GM19240 (cell line): ENCODE results near the gene BDKRB1.

ENCODE experiments used
- DNase-seq: peaks from one replicate; pipeline ENCODE4 v3.0.0; 2011; ENCODE audit warnings: low spot score; ENCODE audit not compliant: insufficient read length

Gene BDKRB1

GRCh38 chr14:96255501-96256366 is at the start of gene BDKRB1:
TSS of gene BDKRB1 (plus strand) at chr14:96256210. CDS start at chr14:96263683, 7,473 bp downstream.
- DNase-seq: no peak

DNA sequence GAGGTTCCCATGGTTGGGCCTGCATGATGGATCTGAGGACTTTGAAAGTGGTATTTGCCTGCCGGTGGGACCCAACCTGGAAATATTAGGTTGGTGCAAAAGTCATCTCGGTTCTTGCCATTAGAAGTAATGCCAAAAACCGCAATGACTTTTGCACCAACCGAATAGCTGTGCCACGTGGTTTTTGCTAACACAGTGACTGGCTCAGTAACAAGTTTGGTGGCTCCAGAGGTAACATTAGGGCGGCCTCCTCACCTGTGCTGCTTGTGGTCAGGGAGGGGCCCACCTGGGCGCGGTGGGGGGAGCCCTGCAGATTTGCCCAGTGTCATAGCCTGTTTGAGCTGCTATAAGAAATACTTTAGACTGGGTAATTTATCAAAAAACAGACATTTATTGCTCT is 49.5 kb upstream of the BDKRB1 start:
- DNase-seq: no peak

GRCh38 chr14:96207686-96208085 is 48.3 kb upstream of the BDKRB1 start:
- DNase-seq: no peak

DNA sequence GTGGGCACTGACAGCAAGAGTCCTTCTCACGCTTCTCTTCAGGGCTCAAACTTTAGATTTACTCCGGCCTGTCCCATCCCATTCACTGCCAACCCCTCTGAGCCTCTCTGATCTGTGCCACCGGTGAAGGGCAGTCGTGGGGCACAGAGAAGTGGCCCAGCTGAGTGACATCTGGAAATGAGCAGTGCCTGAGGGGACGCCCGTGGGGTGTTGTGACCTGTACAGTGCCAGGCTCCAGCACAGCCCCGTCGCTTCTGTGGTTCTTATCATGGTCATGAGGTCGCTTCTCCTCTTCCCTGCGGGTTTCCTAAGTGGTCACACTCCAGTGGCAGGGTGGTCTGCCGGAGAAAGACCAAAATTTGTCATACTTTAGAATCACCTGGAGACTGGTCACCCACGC is 47.3 kb upstream of the BDKRB1 start:
- no peak for DNase-seq

DNA sequence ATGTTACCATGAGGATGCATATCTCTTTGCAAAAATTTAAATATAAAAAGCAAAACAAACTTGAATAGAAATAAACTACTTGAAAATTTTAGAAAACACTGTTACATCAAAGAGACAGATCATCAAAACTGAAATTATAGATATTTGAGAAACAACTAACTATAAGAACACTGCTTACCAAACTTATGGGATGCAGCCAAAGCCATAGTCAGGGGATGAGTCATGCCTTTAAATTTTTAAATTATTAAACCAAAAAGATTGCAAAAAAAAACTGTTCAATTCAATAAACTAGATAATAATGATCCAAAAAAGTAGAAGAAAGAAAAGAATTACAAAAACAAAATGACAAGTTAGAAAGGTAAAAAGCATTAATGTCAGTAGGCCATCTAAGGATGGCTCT is 43.9 kb upstream of the BDKRB1 start:
- no peak for DNase-seq

DNA sequence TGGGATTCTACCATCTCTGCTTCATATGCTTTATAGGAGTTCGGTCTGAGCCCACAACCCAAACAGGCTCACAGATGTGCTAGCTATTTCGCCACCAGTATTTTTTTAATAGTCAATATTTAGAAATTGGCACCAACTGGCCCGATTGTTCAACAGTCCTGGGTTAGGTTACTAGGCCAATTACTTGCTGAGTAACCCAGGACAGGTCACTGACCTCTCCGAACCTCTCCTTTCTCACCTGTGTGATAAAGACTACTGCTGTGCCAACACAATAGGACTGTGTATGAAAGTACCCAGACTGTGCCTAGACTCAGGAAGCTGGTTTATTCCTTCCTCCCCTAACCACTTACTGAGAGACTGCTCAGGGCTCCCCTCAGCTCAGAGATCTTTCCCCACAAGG is 43.1 kb upstream of the BDKRB1 start:
- DNase-seq: no peak

DNA sequence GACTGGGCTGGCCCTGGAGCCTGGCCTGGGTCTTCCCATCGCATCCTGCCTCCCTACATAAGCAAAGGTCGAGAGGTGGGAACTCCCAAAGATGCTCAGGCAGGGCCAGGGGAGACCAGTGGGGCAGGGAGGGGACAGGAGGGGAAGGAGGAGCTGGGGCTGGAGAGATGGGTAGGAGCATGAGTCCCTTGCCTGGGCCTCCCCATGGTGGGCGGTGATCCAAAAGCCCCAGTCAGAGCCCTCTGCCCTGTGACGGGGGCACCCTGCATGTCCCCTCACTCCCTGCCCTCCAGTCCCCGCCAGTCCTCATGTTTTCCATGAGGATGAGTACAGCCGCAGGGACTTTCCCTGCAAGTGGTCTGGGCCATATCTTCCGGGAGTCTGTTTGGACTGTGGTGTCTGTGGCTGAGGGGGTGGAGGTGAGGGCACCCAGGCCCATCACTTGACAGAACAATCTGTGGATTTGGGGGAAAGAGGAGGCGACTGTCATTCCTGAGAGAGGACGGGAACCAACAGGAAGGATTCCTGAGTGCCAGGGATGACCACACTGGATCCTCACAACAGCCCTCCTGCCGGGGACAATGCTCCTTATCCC is 42.0 kb upstream of the BDKRB1 start:
- no peak for DNase-seq

DNA sequence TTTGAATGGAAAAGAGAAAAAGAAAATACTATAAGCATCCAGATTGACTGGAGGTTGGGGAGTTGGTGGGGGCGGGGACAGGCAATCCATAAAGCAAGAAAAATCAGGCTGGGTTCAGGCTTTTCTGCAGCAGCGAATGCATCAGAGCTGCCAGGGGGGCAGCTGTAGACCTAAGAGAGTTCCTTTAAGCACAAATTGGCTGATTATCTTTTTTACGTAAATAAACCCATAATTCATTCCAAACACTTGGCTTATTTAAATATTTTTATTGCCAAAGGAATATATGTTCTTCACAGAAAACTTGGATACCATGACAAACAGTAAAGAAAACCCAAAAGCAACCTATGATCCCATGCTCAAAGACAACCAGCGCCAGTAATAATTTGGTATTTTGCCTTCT is 41.2 kb upstream of the BDKRB1 start:
- no peak for DNase-seq

DNA sequence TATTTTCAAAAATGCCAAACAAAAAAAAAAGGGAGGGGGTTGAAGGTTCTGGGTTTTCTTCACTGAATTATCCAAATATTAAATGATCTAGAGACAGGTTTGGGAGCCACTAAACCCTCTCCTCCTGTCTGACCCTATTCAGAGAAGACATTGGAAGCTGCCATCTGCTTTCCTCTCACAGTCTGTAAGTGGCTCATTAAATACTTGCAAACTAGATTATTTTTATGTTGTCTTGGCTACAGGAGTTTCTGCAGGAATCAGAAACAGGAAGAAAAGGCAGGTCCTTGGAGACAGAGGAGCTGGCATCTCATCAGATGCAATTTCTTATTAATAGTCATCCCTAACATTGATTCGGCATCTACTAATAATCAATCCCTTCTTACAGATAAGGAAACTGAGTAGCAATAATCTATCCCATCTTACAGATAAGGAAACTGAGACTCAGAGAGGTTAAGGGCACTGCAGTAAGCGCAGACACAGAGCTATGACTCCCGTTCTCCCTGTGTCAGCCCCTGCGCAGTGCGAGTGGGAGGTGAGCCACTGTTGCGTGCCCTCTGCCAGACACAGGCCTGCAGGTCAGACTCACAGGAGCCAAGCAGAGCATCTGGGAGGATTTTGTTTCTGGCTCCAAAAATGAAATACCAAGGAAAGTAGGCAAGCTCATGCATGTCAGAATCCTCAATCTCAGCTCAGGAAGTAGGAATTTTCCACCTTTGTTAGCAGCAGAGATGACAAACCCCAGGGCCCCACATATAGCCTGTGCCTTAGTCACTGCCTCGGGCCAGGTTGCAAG is 40.4 kb upstream of the BDKRB1 start:
- no peak for DNase-seq

GRCh38 chr14:96216627-96217026 is 39.4 kb upstream of the BDKRB1 start:
- DNase-seq: no peak

DNA sequence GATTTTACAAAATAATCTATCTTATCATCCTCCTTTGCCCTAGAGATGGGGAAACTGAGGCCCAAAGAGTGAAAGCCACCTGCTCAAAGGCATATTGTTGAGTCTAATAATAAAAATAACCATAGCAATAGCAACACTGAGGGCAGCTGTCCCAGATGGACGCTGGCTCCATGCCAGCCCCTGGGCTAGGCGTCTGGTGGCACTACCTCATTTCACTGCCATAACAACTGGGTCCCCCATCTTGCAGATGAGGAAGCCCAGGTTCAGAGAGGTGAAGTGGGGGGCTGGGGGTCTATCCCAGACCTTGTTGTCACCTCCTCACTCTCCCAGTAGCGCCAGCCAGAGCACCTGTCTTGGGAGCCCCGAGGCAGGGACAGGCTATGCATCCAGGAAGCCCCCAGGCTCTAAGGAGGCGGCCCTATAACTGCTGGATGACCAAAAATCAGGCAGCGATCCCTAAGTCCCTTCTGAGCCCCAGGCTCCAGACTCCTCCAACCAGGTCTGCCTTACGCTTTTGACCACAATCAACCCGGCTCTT is 38.6 kb upstream of the BDKRB1 start:
- no peak for DNase-seq

DNA sequence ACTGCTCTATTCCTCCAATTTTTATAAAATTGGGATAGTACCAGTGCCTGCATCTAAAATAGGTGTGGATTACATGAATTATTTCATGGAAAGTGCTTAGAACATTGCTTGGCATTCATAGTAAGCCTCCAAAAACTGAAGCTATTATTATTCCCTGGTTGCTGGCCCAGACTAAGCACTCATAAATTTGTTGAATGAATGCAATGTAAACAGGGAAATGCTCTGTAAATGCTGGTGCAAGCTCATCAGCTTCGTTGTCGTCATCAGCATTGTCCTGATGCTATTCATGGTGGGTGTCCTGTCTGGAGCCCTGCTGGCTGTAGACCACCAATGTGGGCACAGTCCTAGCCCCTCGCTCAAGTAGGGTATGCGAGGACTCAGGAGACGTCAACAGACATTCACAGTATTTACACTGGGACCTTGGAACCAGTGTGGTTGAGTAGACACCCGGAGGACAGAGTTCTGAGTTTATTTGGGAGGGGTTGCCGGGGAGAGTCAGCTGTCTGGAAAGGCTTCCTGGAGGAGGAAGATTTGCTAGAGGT is 34.8 kb upstream of the BDKRB1 start:
- no peak for DNase-seq

- DNase-seq: no peak
These were observed 34.2 kb upstream of the BDKRB1 start for GRCh38 chr14:96221841-96222240.

DNA sequence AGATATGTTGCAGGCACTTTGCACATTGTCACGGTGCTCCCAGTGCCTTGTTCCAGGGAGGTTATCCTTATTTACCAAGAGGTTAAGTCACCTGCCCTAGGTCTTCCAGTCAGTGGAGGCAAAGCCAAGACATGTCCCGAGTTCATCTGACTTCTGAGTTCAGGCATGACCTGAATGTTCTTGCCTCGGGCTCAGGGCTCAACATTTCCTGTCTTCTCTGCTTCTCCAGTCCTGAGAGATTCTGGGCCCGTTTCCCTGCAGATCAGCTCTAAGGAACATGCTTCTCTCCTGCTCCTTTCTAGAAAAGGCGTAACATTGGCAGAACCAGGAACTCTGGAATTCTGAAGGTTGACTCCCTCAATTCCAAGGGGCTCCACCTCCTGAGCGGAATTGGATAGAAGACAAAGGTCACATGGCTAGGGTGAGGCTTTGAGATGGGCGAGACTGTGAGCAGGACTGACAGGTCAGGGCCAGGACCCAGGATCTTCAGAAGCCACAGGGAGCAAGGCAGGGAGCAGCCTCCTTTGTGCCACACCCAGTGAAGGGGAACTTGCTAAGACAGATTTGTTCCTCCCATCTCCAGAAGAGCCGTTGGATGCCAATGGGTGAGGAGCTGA is 31.4 kb upstream of the BDKRB1 start:
- DNase-seq: no peak

DNA sequence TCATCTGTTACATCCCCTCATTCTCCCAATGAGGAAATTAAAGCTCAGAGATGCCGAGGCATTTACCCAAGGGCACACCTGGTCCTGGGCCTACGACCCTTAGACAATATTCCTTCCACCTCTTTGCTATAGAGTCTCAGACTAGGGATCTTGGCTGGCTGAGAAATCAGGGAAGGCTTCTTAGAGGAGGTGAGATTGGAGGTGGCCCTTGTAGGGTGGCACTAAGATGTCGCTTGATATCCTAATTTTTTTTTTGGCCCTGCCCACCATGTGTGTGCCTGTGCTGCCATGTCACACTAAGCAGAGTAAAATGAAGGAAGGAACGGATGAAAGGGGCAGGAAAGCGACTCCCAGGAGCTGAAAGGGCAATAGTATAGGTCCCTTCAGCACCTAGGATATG is 30.8 kb upstream of the BDKRB1 start:
- no peak for DNase-seq

- no peak for DNase-seq
These were observed 30.3 kb upstream of the BDKRB1 start for GRCh38 chr14:96225745-96226151.

DNA sequence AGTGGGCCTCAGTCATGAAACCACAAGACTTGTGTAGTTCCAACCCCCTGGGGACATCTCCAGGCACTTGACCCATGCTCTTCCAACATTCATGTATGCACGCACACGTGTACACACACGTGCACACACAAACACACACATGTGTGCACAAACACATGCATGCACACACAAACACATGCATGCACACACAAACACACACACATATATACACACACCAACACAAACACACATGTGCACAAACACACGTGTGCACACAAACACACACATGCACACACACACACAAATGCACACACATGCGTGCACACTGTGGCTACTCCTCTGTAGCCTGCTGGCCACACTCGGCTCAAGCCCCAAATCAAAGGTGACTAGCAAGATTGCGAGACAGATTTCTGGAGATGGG is 28.6 kb upstream of the BDKRB1 start:
- DNase-seq: no peak

DNA sequence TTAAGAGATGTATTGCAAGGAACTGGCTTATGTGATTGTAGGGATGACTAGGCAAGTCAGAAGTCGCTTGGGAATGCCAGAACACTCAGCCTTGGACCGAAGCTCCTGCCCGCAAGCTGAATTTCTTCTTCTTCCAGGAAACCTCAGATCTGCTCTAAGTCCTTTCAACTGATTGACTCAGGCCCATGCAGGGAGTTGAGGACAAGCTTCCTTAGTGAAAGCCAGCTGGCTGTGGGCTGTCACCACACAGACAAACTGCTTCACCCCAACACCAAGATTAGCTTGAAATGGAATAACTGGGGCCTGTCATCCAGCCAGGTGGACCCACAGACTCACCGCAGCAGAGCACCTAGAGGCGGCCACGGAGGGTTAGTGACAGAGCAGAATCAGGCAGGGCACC is 26.7 kb upstream of the BDKRB1 start:
- DNase-seq: no peak

GRCh38 chr14:96231056-96231455 is 25.0 kb upstream of the BDKRB1 start:
- no peak for DNase-seq

GRCh38 chr14:96231526-96232130 is 24.4 kb upstream of the BDKRB1 start:
- DNase-seq: no peak

DNA sequence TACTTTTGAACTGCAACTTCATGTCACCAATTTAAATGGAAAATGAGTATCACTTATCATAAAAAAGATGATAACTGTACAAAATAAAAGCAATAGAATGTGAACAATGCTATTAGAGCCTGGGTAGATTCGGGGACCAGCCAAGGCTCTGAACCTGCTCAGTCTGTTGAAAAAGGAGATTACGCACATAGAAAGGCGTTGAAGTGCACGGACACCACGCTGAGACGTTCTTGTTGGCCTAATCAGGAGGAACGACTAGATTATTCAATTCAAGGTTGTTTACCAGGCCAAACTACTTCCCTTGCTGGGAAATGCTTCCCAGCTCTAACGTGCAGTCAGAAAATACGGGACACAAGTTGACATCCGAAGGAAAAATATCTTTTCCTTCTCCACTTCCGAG is 23.5 kb upstream of the BDKRB1 start:
- no peak for DNase-seq
